Heart right ventricle (tissue), 16 donors: ENCODE results near the gene HOXA13. TPM values are rescaled to one million over a fixed set of nuclear protein-coding genes. Genes with fewer than 3 reads are reported as not detected.

Experiments used
- ATAC-seq, 8 donors: fragments of 200-7000 bp; cut with Tn5 transposase; one replicate each; pipeline ENCODE4 v1.9.1; 2020; ENCODE audit warnings: mild to moderate bottlenecking in 8 of 8, moderate library complexity in 8 of 8, moderate number of reproducible peaks in 1 of 8
- DNase-seq, 2 donors: peaks; one replicate each; pipeline ENCODE4 v3.0.0-alpha.2; 2020
- H3K27ac ChIP-seq, 10 donors: fragments of 200-600 bp; sonication (generic) in 2 of 10; one replicate each; pipeline versions ENCODE4 v1.5.0 to v1.8.0; 2020 to 2022; ENCODE audit warnings: mild to moderate bottlenecking in 3 of 10
- H3K27me3 ChIP-seq, 7 donors: fragments of 200-600 bp; one replicate each; pipeline ENCODE4 v1.8.0; 2021 to 2022; ENCODE audit warnings: mild to moderate bottlenecking in 2 of 7
- H3K36me3 ChIP-seq, 9 donors: fragments of 200-600 bp; sonication (generic) in 1 of 9; one replicate each; pipeline versions ENCODE4 v1.5.0 to v1.8.0; 2020 to 2022; ENCODE audit warnings: mild to moderate bottlenecking in 2 of 9
- H3K4me1 ChIP-seq, 9 donors: fragments of 200-600 bp; sonication (generic) in 1 of 9; one replicate each; pipeline versions ENCODE4 v1.5.0 to v1.8.0; 2020 to 2022; ENCODE audit warnings: mild to moderate bottlenecking in 4 of 9
- H3K4me3 ChIP-seq, 10 donors: fragments of 200-600 bp; sonication (generic) in 2 of 10; one replicate each; pipeline versions ENCODE4 v1.5.0 to v1.8.0; 2020 to 2022; ENCODE audit warnings: mild to moderate bottlenecking in 7 of 10, moderate library complexity in 2 of 10
- H3K9me3 ChIP-seq, 11 donors: fragments of 200-600 bp in 10 of 11; sonication (generic) in 2 of 11; one replicate each; pipeline versions ENCODE4 v1.5.0 to v1.8.0; 2013 to 2022; ENCODE audit warnings: mild to moderate bottlenecking in 2 of 11, control low read depth in 1 of 11, moderate library complexity in 1 of 11
- CTCF ChIP-seq, 9 donors: fragments of 200-600 bp; sonication (generic) in 2 of 9; IDR thresholded peaks; one replicate each; pipeline versions ENCODE4 v1.5.0 to v1.8.0; 2021 to 2022; ENCODE audit warnings: antibody characterized with exemption in 9 of 9, mild to moderate bottlenecking in 5 of 9, moderate library complexity in 1 of 9
- WGBS, 2 donors: extraction: QIAGEN DNeasy Blood & Tissue Kit; methylation state at CpG; one replicate each; pipeline ENCODE4 v1.1.7; 2013; ENCODE audit warnings: inconsistent platforms in 1 of 2; 5-methylcytosine and 5-hydroxymethylcytosine counted together
- intact Hi-C, 10 donors: fragments of 100-400 bp; cut with DNase I; formaldehyde crosslinking; loops; one replicate each; pipeline versions ENCODE4 v1.11.1 to v1.14.2; 2022
- polyA plus RNA-seq, 2 donors: library from polyadenylated mRNA; stranded (reverse); fragments of 200-250 nt; gene quantifications; one replicate each; pipeline ENCODE4 v1.2.3, GENCODE V29; 2013
- total RNA-seq, 10 donors: library from RNA; stranded (reverse); fragmentation: NEBNext Ultra II Directional in 3 of 10; extraction: Animal tissue kit (Norgen Biotek cat#: 25700) in 3 of 10; gene quantifications; one replicate each; pipeline versions ENCODE4 v1.2.1 to v1.2.4, GENCODE V29; 2021 to 2023
- donor health status: Arrhythmogenic right ventricular cardiomyopathy.
- donor health status: ischemic (EF 13 %, LVEDD 7.1; RV severe dilation, severe dysfunction).
- donor health status: healthy with polysubstance abuse.
- donor health status: DM: no; HTN: yes; CAD: no.
- donor health status: DM: no; HTN: no; CAD: no.
- donor health status: ischemic (EF 25% LVEDD 6.9; RV normal size, moderate dysfunction).
- donor health status: ischemic (EF 25% LVEDD 5.7; RV mildly dilated, moderate dysfunction).
- donor health status: healthy.
- donor health status: DM: yes; HTN: yes; CAD: no.
- donor health status: Ischemic cardiomyopathy.
- donor health status: ischemic (EF 35%, LVEDD 5.7; RV mildly dilated, moderate dysfunction).
- donor health status: nonischemic (EF 11% LVEDD 7.7; RV severe dilation, severe dysfunction).
- donor health status: DM: yes; HTN: yes; CAD: no.
- donor health status: PGD.
- donor health status: ischemic (EF 29% LVEDD 5.4; RV normal size, mild dysfunction).
- donor health status: nonischemic (EF 23%, LVEDD 6.1; RV moderate dilation, normal function).

The HOXA13 gene
- total and polyA plus RNA-seq, 12 donors = not detected

- WGBS, 2 donors = 69 to 71% methylated on average over 22 of the region's 22 CpGs
- Histone ChIP-seq H3K4me1 (peaks cover 8 to 36% (median 29%) of the 10 kb centered on the region in 9 donors), H3K4me3 (no peak overlapping the region), H3K36me3 (peaks cover 0 to 3% (median 0%) of the 10 kb centered on the region in 9 donors), H3K27me3 (peaks cover 72 to 100% (median 100%) of the 10 kb centered on the region in 7 donors), H3K27ac (no peak overlapping the region), H3K9me3 (no peaks in the 10 kb centered on the region)
- TF ChIP-seq CTCF (IDR thresholded peaks at IDR 0.05) = no peak
- ATAC-seq (no peak), DNase-seq (no peak)
- intact Hi-C loops = no loop called here
Measured at GRCh38 chr7:27176962-27177794, 22.7 kb downstream of the HOXA13 start.

- H3K27ac ChIP-seq = no peak overlapping the region
- no peak for DNase-seq
- 68 to 75% methylated on average over 3 of the region's 3 CpGs for WGBS, 2 donors
- no peaks in the 10 kb centered on the region for H3K9me3 ChIP-seq
- ATAC-seq = no peak
- H3K27me3 ChIP-seq = peaks cover 77 to 100% (median 100%) of the 10 kb centered on the region in 7 donors
- intact Hi-C loops = no loop called here
- H3K4me1 ChIP-seq = peaks cover 8 to 43% (median 29%) of the 10 kb centered on the region in 9 donors
- H3K36me3 ChIP-seq = peaks cover 0 to 3% (median 0%) of the 10 kb centered on the region in 9 donors
- H3K4me3 ChIP-seq = no peak overlapping the region
- no peak for TF ChIP-seq CTCF (IDR thresholded peaks at IDR 0.05)
Measured at GRCh38 chr7:27176524-27176845, 23.4 kb downstream of the HOXA13 start.

- Histone ChIP-seq H3K9me3 (no peaks in the 10 kb centered on the region), H3K27ac (no peak overlapping the region), H3K27me3 (peaks cover 83 to 100% (median 100%) of the 10 kb centered on the region in 7 donors), H3K4me1 (peaks cover 8 to 44% (median 29%) of the 10 kb centered on the region in 9 donors), H3K4me3 (no peak overlapping the region), H3K36me3 (peaks cover 0 to 3% (median 0%) of the 10 kb centered on the region in 9 donors)
- intact Hi-C loops = no loop called here
- DNase-seq (no peak), ATAC-seq (peak in 1 of 8 donors; percentile 33)
- WGBS, 2 donors = 30 to 34% methylated on average over 40 of the region's 40 CpGs
- no peak for TF ChIP-seq CTCF (IDR thresholded peaks at IDR 0.05)
Measured at GRCh38 chr7:27175626-27176523, 24.0 kb downstream of the HOXA13 start.

GRCh38 chr7:27174874-27175625 lies 24.8 kb downstream of the HOXA13 start:
- Histone ChIP-seq H3K4me3 (no peak overlapping the region), H3K27me3 (peaks cover 78 to 100% (median 100%) of the 10 kb centered on the region in 7 donors), H3K27ac (no peak overlapping the region), H3K9me3 (no peaks in the 10 kb centered on the region), H3K4me1 (peaks cover 8 to 47% (median 31%) of the 10 kb centered on the region in 9 donors), H3K36me3 (peaks cover 0 to 3% (median 0%) of the 10 kb centered on the region in 9 donors)
- intact Hi-C loops = no loop called here
- 43 to 44% methylated on average over 12 of the region's 12 CpGs for WGBS, 2 donors
- no peak for DNase-seq
- no peak for TF ChIP-seq CTCF (IDR thresholded peaks at IDR 0.05)
- ATAC-seq = no peak
